ENCODE results near the gene CAMSAP1.

CAMSAP1 gene

GRCh38 chr9:135939351-135940265 is 32.3 kb upstream of the CAMSAP1 start:
- no peak for TF ChIP-seq CTCF (conservative IDR thresholded peaks at IDR 0.05; ENCODE audit: low read depth)
- ChIA-PET CTCF (interaction anchor here (0.6 kb wide), 1 partner anchor 71 kb away, joined by 4 read pairs; no protein-coding TSS in a partner anchor), POLR2A (ENCODE audit: low non-redundant PET) (no interaction called here)
- no peak overlapping the region for H3K27ac ChIP-seq
- no peak for DNase-seq (ENCODE audit: low spot score)

GRCh38 chr9:135937521-135938489 is 30.5 kb upstream of the CAMSAP1 start:
- no peak for DNase-seq (ENCODE audit: low spot score)
- CTCF ChIA-PET = no interaction called here
- TF ChIP-seq CTCF (conservative IDR thresholded peaks at IDR 0.05; ENCODE audit: low read depth) = no peak
- H3K27ac ChIP-seq = 0 out of 2 replicates have a peak overlapping the region, but pooled peaks have one; percentile 0
- POLR2A ChIA-PET (ENCODE audit: low non-redundant PET) = no interaction called here

DNA sequence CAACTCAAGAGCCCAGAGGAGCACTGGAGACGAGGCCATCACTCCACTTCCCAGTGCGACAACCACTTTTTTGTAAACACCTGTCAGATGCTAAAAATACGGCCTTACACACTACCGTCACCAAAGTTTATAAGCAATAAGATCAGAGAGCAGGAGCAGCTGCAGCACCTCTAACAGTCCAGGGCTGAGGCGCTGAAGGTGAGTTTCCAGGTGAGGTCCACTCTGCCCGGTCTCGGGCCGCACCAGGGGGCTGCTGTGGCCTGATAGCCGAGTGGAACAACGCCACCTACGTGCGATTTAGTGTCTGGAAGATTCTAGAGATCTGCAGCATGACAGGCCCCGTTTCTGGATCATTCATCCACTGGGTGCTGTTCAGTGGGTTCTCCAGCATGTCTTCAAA is 25.8 kb upstream of the CAMSAP1 start:
- ChIA-PET CTCF (no interaction called here), POLR2A (ENCODE audit: low non-redundant PET) (no interaction called here)
- peak overlapping the region; percentile 42 for H3K27ac ChIP-seq
- DNase-seq (ENCODE audit: low spot score) = no peak
- TF ChIP-seq CTCF (conservative IDR thresholded peaks at IDR 0.05; ENCODE audit: low read depth) = no peak

DNA sequence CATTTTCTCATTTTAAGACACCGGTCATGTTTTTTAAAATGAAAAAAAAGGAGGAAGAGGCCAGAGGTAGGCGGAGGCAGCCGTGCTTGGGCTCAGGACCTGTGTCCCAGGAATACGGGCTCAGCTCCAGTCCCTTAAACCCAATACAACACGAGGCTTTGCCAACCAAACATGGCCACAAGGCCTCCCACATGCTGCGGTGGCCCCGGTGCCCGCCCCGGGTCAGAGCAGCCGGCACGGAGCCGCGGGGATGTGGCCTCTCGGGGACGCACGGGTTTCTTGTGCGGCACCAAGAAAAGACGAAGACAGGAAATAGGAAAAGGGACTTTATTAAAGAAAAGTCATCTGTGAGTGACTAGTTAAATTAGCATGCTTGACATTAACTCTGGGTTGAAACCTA is 25.3 kb upstream of the CAMSAP1 start:
- ChIA-PET POLR2A (ENCODE audit: low non-redundant PET) (no interaction called here), CTCF (no interaction called here)
- no peak for DNase-seq (ENCODE audit: low spot score)
- no peak for TF ChIP-seq CTCF (conservative IDR thresholded peaks at IDR 0.05; ENCODE audit: low read depth)
- H3K27ac ChIP-seq = peak overlapping the region; percentile 42; the same call in 1 of the 2 replicates

DNA sequence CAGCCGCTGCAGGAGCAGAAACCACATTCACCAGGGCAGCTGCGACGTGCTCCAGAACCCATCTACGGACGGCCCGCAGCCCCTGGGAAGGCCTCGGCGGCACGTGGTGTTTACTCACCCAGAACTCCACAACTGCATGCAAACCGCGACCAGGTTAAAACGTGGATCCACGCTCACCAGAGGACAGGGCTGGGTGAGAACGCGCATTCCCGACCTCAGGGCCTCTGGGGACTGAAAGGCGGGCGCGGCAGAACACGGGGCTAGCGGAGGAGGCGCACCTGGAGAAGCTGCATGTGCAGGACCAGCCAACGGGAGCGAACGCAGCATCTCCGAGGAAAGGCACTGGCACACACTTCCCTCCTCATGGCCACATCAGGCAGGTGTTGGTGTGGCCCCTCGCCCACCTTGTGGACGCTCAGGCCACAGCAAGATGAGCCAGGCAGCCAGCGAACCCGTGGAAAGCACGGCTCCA is 24.0 kb upstream of the CAMSAP1 start:
- ChIA-PET CTCF (no interaction called here), POLR2A (ENCODE audit: low non-redundant PET) (no interaction called here)
- H3K27ac ChIP-seq = peak overlapping the region; percentile 81
- no peak for TF ChIP-seq CTCF (conservative IDR thresholded peaks at IDR 0.05; ENCODE audit: low read depth)
- no peak for DNase-seq (ENCODE audit: low spot score)
